Peyer's patch (tissue), 4 donors: ENCODE measurements around the gene FRMD5.

Experiments used
- CTCF ChIP-seq, 6 experiments: fragments of 450-650 bp in 4 of 6; fragments of 200-600 bp in 2 of 6; sonication (generic) in 1 of 6; IDR thresholded peaks; one replicate each; pipeline ENCODE4 v1.5.1; 2017 to 2019; ENCODE audit warnings: antibody characterized with exemption in 6 of 6, mild to moderate bottlenecking in 3 of 6, moderate library complexity in 1 of 6
- POLR2A ChIP-seq, 2 donors: fragments of 450-650 bp; IDR thresholded peaks; one replicate each; pipeline ENCODE4 v1.5.1; 2017; ENCODE audit warnings: antibody characterized with exemption in 2 of 2, mild to moderate bottlenecking in 2 of 2, moderate library complexity in 2 of 2

DNA sequence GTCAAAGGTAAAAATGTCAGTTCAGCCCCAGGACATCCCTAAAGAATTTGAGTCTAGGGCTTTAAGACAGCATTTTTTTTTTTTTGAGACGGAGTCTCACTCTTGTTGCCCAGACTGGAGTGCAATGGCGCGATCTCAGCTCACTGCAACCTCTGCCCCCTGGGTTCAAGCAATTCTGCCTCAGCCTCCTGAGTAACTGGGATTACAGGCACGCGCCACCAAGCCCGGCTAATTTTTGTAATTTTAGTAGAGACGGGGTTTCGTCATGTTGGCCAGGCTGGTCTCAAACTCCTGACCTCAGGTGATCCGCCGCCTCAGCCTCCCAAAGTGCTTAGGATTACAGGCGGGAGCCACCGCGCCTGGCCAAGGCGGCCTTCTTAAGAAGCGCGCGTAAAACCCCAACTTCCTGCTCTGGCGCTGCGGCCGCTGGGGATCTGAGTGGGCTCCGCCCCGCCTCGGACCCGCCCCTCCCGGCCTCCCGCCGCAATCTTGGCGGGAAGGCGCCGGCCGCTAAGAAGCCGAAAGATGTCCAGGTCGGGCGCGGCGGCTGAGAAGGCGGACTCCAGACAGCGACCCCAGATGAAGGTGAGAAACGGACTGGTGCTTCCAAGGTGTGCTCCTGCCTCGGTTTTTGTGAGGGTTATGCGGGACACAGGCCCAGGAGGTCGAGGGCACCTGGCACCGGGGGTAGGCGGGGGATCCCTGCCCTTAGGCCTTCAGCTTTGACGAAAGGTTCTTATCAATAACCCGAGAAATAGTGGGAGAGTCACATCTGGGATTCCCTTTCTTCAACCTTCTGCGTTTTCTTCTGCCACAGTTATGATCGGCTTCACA is 368.3 kb downstream of the FRMD5 start, which contains the start of gene WDR76:
- no peak for TF ChIP-seq CTCF (IDR thresholded peaks at IDR 0.05)
- peak in 1 of 2 donors; percentile 27 for TF ChIP-seq POLR2A (IDR thresholded peaks at IDR 0.05)
